A549 (cell line): ENCODE results near the gene CFAP92. TPM values are rescaled to one million over a fixed set of nuclear protein-coding genes. Genes with fewer than 3 reads are reported as not detected.
A peak's percentile ranks its signal among the peaks of the same experiment; 100 is the strongest.

Experiments used
- ATAC-seq, 2 experiments: fragments of 200-7000 bp in 1 of 2; fragments of >200 bp in 1 of 2; cut with Nextera tagmentation in 1 of 2; cut with Tn5 transposase in 1 of 2; 3 replicates each; pipeline versions ENCODE4 v1.8.0 to v1.9.1; 2018 to 2020; ENCODE audit warnings: mild to moderate bottlenecking in 1 of 2, moderate library complexity in 1 of 2
- CTCF ChIA-PET: fragments of 300-600 bp; sonication (Branson Sonifier 250); formaldehyde crosslinking; extraction: SDS; loops from one replicate; lab custom pipeline; 2021; ENCODE audit warnings: antibody characterized with exemption, inconsistent platforms; lab: Yijun Ruan, JAX
- POLR2A ChIA-PET: fragments of 350-600 bp; formaldehyde crosslinking; extraction: SDS; loops from one replicate; lab custom pipeline; 2021; ENCODE audit warnings: antibody characterized with exemption, inconsistent platforms; lab: Yijun Ruan, JAX
- DNase-seq, 2 experiments: peaks; one replicate each; pipeline versions ENCODE4 v3.0.0 to v3.0.0-alpha.2; 2011 to 2016; ENCODE audit warnings: low read depth in 1 of 2, low spot score in 1 of 2
- FAIRE-seq: peaks from 2 replicates; lab custom pipeline; 2011; peaks lifted over from hg19 to GRCh38; lab: Jason Lieb, UNC
- H3K27ac ChIP-seq, 2 experiments: fragments of >200 bp; sonication (Bioruptor Twin); formaldehyde crosslinking; 3 replicates each; pipeline ENCODE4 v1.5.1; 2016 to 2017
- H3K4me1 ChIP-seq: fragments of >200 bp; sonication (Bioruptor Twin); formaldehyde crosslinking; 3 replicates; pipeline ENCODE4 v1.6.1; 2016
- H3K4me2 ChIP-seq: fragments of >200 bp; sonication (Bioruptor Twin); formaldehyde crosslinking; 3 replicates; pipeline ENCODE4 v1.6.1; 2016
- H3K4me3 ChIP-seq: fragments of >200 bp; sonication (Bioruptor Twin); formaldehyde crosslinking; 3 replicates; pipeline ENCODE4 v1.5.1; 2016
- H3K9me3 ChIP-seq: fragments of >200 bp; sonication (Bioruptor Twin); formaldehyde crosslinking; 3 replicates; pipeline ENCODE4 v1.6.1; 2016
- ATOH8 ChIP-seq: fragments of 250-450 bp; sonication (Bioruptor Pico); IDR thresholded peaks from 2 replicates; pipeline ENCODE4 v1.5.0; 2020; ENCODE audit warnings: low read depth, mild to moderate bottlenecking, moderate library complexity
- BCL3 ChIP-seq: fragments of >200 bp; sonication (Bioruptor Twin); formaldehyde crosslinking; IDR thresholded peaks from 3 replicates; pipeline ENCODE4 v1.6.1; 2016
- CBX8 ChIP-seq: fragments of 200-600 bp; sonication (generic); IDR thresholded peaks from 2 replicates; pipeline ENCODE4 v1.6.1; 2016
- CHD2 ChIP-seq: fragments of 150-350 bp; IDR thresholded peaks from 2 replicates; pipeline ENCODE4 v1.6.1; 2014; ENCODE audit warnings: low read length; ENCODE audit not compliant: partially characterized antibody
- EHF ChIP-seq: fragments of 250-450 bp; sonication (Bioruptor Pico); IDR thresholded peaks from 2 replicates; pipeline ENCODE4 v1.5.0; 2020; ENCODE audit warnings: mild to moderate bottlenecking
- ELK1 ChIP-seq: fragments of 150-350 bp; IDR thresholded peaks from 2 replicates; pipeline ENCODE4 v1.6.1; 2014; ENCODE audit warnings: low read depth, mild to moderate bottlenecking, low read length
- EP300 ChIP-seq, 2 experiments: fragments of >200 bp; sonication (Bioruptor Twin); formaldehyde crosslinking; IDR thresholded peaks; 2 replicates in 1 of 2; 3 replicates in 1 of 2; pipeline ENCODE4 v1.6.1; 2016 to 2017
- ESRRA ChIP-seq: fragments of 150-350 bp; IDR thresholded peaks from 2 replicates; pipeline ENCODE4 v1.6.1; 2014; ENCODE audit warnings: mild to moderate bottlenecking, low read length, borderline replicate concordance
- FOSL2 ChIP-seq, 2 experiments: fragments of 450-650 bp in 1 of 2; fragments of >200 bp in 1 of 2; sonication (Bioruptor Twin) in 1 of 2; formaldehyde crosslinking; IDR thresholded peaks; 2 replicates each; pipeline versions ENCODE4 v1.5.0 to v1.6.1; 2016 to 2020; ENCODE audit warnings: mild to moderate bottlenecking in 1 of 2, moderate library complexity in 1 of 2
- FOXS1 ChIP-seq: fragments of 250-450 bp; sonication (Bioruptor Pico); IDR thresholded peaks from 2 replicates; pipeline ENCODE4 v1.5.0; 2020; ENCODE audit warnings: mild to moderate bottlenecking, moderate library complexity
- GATA3 ChIP-seq: IDR thresholded peaks from 2 replicates; pipeline ENCODE4 v1.6.1; 2012; ENCODE audit warnings: borderline replicate concordance
- HDAC2 ChIP-seq: fragments of 200-600 bp; sonication (generic); IDR thresholded peaks from 2 replicates; pipeline ENCODE4 v1.6.1; 2016
- HEYL ChIP-seq: fragments of 250-450 bp; sonication (Bioruptor Pico); IDR thresholded peaks from 2 replicates; pipeline ENCODE4 v1.8.0; 2021; ENCODE audit warnings: mild to moderate bottlenecking, moderate library complexity
- HMGXB4 ChIP-seq: fragments of 250-450 bp; sonication (Bioruptor Pico); IDR thresholded peaks from 2 replicates; pipeline ENCODE4 v1.5.0; 2021; ENCODE audit warnings: mild to moderate bottlenecking, moderate library complexity, borderline replicate concordance
- NFE2L2 ChIP-seq: fragments of 150-350 bp; conservative IDR thresholded peaks from 2 replicates; pipeline ENCODE4 v1.6.1; 2014; ENCODE audit warnings: low read length
- POLR2A ChIP-seq: IDR thresholded peaks from 2 replicates; pipeline ENCODE4 v1.6.1; 2012; ENCODE audit warnings: mild to moderate bottlenecking, low read length
- RAD21 ChIP-seq, 2 experiments: fragments of >200 bp in 1 of 2; sonication (Bioruptor Twin) in 1 of 2; formaldehyde crosslinking in 1 of 2; IDR thresholded peaks in 1 of 2; conservative IDR thresholded peaks in 1 of 2; 2 replicates in 1 of 2; 3 replicates in 1 of 2; pipeline ENCODE4 v1.6.1; 2012 to 2018; ENCODE audit warnings: inconsistent platforms in 1 of 2
- RARB ChIP-seq: fragments of 250-450 bp; sonication (Bioruptor Pico); IDR thresholded peaks from 2 replicates; pipeline ENCODE4 v1.8.0; 2021; ENCODE audit warnings: mild to moderate bottlenecking, moderate library complexity
- ZFP36 ChIP-seq: fragments of 450-650 bp; IDR thresholded peaks from 2 replicates; pipeline ENCODE4 v1.6.1; 2014; ENCODE audit warnings: borderline replicate concordance; ENCODE audit not compliant: partially characterized antibody
- WGBS: methylation state at CpG from one replicate; pipeline ENCODE4 v1.1.6; 2017; ENCODE audit errors: missing lambda C conversion rate; 5-methylcytosine and 5-hydroxymethylcytosine counted together
- polyA plus RNA-seq, 4 experiments: library from polyadenylated mRNA; depleted of rRNA in 3 of 4; stranded (reverse); fragments of >200 nt; fragmentation: RNase III in 1 of 4; extraction: RNeasy Plus Mini Kit Qiagen cat#74134 plus additional on column Dnase treatment in 1 of 4; gene quantifications; 2 replicates in 3 of 4; 3 replicates in 1 of 4; pipeline ENCODE4 v1.2.3, GENCODE V29; 2011 to 2017

Gene CFAP92
- polyA plus RNA-seq, 2 of the 4 experiments (the other 2 are of a cell fraction), result not detected

DNA sequence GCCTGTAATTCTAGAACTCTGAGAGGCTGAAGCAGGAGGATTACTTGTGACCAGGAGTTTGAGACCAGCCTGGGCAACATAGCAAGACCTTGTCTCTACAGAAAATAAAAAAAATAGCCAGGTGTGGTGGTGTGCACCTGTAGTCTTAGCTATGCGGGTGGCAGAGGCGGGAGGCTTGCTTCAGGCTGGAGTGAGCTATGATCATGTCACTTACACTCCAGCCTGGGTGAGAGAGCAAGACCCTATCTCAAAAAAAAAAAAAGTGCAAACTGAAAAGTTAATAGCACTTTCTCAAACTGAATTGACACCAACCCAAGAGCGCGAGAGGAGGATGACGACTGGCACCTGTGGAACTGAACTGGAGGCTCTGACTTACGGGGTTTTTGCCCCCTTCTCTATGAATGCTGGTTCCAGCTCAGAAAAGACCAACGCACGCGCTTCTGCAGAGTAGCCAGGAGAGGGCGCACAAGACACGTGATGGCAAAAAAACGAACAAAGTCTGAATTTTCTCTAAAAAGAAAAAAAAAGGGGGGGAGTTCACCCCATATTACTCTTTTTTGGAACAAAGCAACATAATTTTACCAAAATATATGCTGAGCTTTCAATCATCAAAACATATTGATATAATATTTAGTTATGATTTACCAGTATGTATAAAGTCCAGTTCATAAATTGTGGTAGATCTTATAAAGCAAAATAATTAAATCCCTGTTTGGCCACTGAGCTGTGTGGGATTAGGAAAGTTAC is 23.7 kb downstream of the CFAP92 start (continued):
- TF ChIP-seq HMGXB4 (CRISPR knock-in tag) (no peak), POLR2A (no peak), CHD2 (no peak), RAD21 (conservative IDR thresholded peaks at IDR 0.05 in 1 of 2, IDR thresholded peaks at IDR 0.05 in 1 of 2) (peak; percentile 82 to 84), RARB (CRISPR knock-in tag) (no peak)

- Histone ChIP-seq H3K4me2 (no peak overlapping the region), H3K27ac (no peak overlapping the region), H3K4me1 (no peaks in the 10 kb centered on the region), H3K4me3 (no peak overlapping the region)
- 69% methylated on average over 6 of the region's 6 CpGs for WGBS
- FAIRE-seq (no peak), ATAC-seq (no peak)
- ChIA-PET POLR2A (no interaction called here), CTCF (interaction anchor here (0.6 to 1.2 kb wide), 2 partner anchors 361 to 363 kb away, joined by 3 to 6 read pairs; no protein-coding TSS in a partner anchor)
- no peak for TF ChIP-seq RARB (CRISPR knock-in tag)
- TF ChIP-seq, all 56 proteins: peak for 0
- H3K9me3 ChIP-seq, result no peaks in the 10 kb centered on the region
- no peak for DNase-seq
Observed at GRCh38 chr3:128967748-128968355, 26.0 kb downstream of the CFAP92 start.

- H3K4me3 ChIP-seq, result no peak overlapping the region
- FAIRE-seq, result no peak
- no peak for ATAC-seq
- no peak overlapping the region for H3K27ac ChIP-seq
- POLR2A ChIA-PET, result interaction anchor here (0.6 kb wide), 1 partner anchor 289 kb away, joined by 4 read pairs; no protein-coding TSS in a partner anchor
- DNase-seq, result no peak
- CTCF ChIA-PET, result interaction anchor here (0.6 to 0.7 kb wide), 2 partner anchors 51 to 202 kb away, joined by 3 read pairs; no protein-coding TSS in a partner anchor
- H3K4me1 ChIP-seq, result no peaks in the 10 kb centered on the region
- TF ChIP-seq HEYL (CRISPR knock-in tag) (no peak), EP300 (IDR thresholded peaks at IDR 0.05) (no peak), ZFP36 (no peak), ESRRA (no peak), ELK1 (no peak), FOSL2 (IDR thresholded peaks at IDR 0.05) (no peak), FOSL2 (CRISPR knock-in tag; IDR thresholded peaks at IDR 0.05) (no peak), CBX8 (no peak), FOXS1 (CRISPR knock-in tag) (no peak), BCL3 (no peak), ATOH8 (CRISPR knock-in tag) (no peak), HDAC2 (no peak), EHF (CRISPR knock-in tag) (no peak), NFE2L2 (no peak), GATA3 (no peak)
- TF ChIP-seq, all 56 proteins: peak for 0
- no peaks in the 10 kb centered on the region for H3K9me3 ChIP-seq
- 50% methylated on average over 3 of the region's 3 CpGs for WGBS
- H3K4me2 ChIP-seq, result no peak overlapping the region
Observed at GRCh38 chr3:128965818-128966217, 28.1 kb downstream of the CFAP92 start.
